ENCODE data around the gene NDUFA11.
A peak's percentile ranks its signal among the peaks of the same experiment; 100 is the strongest.

NDUFA11 gene

DNA sequence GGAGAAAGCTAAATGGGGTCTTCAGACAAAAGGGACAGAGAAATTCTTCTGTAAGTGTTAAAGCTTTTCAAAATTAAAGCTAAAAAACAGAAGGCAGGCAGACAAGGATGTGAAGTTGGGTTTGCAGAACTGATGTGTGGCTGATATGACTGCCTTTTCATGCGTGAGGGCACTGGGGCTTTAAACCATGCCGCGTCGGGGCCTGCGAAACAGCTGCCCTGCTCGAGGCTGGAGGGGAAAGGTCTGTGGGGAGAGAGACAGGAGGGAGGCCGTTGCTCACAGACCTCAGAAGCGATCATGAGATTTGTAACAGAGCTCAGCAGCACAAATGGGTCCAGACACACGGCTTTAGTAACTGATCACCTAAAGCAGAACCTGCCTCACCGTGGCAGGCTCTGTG is 34.0 kb upstream of the NDUFA11 start:
- no peak overlapping the region for H3K4me3 ChIP-seq (ENCODE audit: control insufficient read depth, low read depth, low read length)
- TF ChIP-seq, protein P1, sequence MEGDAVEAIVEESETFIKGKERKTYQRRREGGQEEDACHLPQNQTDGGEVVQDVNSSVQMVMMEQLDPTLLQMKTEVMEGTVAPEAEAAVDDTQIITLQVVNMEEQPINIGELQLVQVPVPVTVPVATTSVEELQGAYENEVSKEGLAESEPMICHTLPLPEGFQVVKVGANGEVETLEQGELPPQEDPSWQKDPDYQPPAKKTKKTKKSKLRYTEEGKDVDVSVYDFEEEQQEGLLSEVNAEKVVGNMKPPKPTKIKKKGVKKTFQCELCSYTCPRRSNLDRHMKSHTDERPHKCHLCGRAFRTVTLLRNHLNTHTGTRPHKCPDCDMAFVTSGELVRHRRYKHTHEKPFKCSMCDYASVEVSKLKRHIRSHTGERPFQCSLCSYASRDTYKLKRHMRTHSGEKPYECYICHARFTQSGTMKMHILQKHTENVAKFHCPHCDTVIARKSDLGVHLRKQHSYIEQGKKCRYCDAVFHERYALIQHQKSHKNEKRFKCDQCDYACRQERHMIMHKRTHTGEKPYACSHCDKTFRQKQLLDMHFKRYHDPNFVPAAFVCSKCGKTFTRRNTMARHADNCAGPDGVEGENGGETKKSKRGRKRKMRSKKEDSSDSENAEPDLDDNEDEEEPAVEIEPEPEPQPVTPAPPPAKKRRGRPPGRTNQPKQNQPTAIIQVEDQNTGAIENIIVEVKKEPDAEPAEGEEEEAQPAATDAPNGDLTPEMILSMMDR (IDR thresholded peaks at IDR 0.05; ENCODE audit: control insufficient read depth, insufficient read depth, low read depth, low read length, missing control alignments), result no peak
- no peak for DNase-seq (ENCODE audit: low read depth)

DNA sequence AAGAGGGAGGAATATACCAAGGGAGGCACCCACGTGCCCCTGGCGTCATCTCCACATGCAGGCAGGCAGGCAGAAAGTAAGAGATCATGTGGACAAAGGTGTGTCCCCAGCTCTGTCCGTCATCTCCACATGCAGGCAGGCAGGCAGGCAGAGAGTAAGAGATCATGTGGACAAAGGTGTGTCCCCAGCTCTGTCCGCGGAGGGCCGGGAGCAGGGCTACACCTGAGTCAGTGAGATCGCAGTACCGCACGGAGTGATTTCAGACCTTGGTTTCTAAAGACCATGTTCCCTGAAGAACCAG is 32.7 kb upstream of the NDUFA11 start:
- DNase-seq (ENCODE audit: low read depth), result no peak
- TF ChIP-seq, protein P1 (IDR thresholded peaks at IDR 0.05; ENCODE audit: control insufficient read depth, insufficient read depth, low read depth, low read length, missing control alignments), result no peak

DNA sequence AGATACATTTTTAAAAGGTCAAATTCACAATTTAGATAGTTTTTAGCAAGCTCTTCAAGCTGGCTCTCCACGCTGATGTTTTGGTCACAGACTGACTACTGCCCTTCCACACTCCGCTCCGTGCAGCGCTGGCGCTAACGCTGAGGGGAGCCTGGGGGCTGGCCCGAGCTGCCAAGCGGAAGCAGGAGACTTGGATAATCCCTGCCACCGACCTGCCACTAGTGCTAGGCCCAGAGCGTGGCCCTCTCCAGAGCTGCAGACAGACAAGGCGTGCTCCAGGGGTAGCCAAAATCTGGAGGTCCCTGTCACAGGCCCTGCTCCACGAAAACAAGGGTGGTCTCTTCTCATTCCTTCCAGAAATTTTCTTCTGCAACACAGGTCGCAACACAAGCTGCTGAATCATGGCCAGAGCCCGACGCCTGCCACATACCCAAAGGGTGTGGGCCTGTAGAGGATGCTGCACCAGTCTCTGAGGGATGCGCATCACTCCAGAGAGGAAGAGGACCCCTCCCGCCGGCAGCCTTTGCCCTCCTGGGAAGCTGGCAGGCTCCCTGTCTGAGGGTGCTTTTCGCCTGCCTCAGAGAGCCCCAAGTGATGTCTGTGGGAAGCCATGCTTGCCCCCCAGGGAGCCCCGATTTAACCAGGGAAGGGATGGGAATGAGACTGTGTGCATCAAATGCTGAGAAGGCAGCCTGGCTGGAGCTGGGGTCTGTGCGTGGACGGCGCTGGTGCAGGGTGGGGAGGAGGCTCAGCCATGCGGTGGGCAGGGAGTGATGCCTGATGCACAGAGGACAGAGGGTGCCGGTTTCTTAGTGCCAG is 32.1 kb upstream of the NDUFA11 start:
- TF ChIP-seq, protein P1 (IDR thresholded peaks at IDR 0.05; ENCODE audit: control insufficient read depth, insufficient read depth, low read depth, low read length, missing control alignments), result no peak
- H3K4me3 ChIP-seq (ENCODE audit: control insufficient read depth, low read depth, low read length), result no peak overlapping the region
- no peak for DNase-seq (ENCODE audit: low read depth)

More for the DNA sequence above, 32.7 kb upstream of the NDUFA11 start:
- H3K4me3 ChIP-seq (ENCODE audit: control insufficient read depth, low read depth, low read length), result no peak overlapping the region

DNA sequence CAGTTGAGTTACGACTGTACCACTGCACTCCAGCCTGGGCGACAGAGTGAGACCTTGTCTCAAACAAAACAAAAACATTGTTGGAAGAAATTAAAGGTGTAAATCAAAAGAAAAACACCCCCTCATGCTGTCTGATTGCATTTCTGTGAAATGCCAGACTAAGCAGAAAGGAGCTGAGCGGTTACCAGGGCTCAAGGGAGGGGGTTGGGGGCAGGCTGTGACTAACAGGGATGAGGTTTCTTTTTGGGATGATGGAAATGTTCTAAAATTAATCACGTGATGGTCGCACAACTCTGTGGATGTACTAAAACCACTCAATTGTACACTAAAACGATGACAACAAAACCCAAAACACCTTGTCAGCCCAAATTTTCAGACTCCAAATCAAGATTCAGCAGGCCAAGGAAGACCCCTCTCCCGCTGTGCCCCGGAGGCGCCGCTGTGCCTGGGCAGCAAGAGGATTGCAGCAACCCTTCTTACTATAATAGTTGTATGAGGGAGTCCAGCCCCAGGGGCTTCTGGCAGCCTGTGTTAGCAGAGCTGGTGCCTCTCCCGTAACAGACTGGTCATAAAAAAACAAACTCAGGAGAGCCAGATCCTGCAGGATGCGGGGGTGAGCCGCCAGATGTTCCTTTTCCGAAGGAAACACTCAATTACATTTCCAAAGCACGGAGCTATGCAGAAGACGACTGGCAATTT is 31.3 kb upstream of the NDUFA11 start:
- DNase-seq (ENCODE audit: low read depth), result peak; percentile 46
- TF ChIP-seq, protein P1 (IDR thresholded peaks at IDR 0.05; ENCODE audit: control insufficient read depth, insufficient read depth, low read depth, low read length, missing control alignments), result no peak
- H3K4me3 ChIP-seq (ENCODE audit: control insufficient read depth, low read depth, low read length), result no peak overlapping the region

DNA sequence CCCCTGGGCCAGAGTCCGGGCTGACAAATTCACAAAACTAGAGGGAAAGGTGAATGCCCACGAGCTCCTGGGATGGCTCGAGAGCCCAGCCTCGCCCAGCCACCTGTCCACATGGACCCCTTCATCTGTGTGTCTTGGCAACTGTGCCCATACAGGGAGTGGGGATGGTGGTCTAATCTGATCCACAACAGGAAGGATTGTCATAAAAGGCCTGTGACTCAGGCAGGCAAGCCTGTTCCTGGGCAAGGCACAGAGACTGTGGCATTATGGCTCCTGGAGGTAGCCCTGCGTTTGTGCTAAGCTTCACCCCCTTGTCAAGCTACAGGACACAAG is 30.4 kb upstream of the NDUFA11 start:
- no peak for DNase-seq (ENCODE audit: low read depth)
- TF ChIP-seq, protein P1 (IDR thresholded peaks at IDR 0.05; ENCODE audit: control insufficient read depth, insufficient read depth, low read depth, low read length, missing control alignments), result no peak
- no peak overlapping the region for H3K4me3 ChIP-seq (ENCODE audit: control insufficient read depth, low read depth, low read length)

DNA sequence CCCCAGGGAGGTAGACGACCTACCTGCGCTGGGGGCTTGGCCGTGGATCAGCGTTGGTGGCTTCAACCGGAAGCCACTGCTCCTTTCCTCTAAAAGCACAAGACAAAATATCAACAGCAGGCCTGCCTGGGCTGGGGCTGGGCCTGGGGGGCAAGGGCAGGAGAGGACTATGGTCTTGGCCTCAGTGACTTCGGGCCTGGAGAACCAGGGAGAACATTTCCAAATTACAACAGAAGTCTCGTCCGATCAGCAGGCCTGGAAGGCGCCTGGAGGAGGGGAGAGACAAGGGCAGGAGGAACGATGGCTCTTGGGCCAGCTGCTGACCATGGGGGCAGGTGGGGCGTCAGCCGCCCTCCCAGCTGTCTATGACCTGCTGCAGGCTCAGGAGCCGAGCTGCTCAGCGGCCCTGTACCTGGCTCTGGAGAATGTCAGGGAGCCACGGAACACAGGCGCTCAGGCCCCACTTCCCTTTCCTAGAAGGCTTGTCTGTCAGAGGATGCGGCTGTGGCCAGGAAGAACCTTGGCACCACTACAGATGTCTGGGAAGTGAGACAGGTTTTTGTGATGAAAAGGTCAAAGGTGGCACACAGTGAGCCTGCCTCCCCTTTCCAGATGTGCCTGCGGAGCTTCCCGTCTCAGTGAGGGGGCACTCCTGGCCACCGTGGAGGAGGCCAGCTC is 29.9 kb upstream of the NDUFA11 start:
- no peak overlapping the region for H3K4me3 ChIP-seq (ENCODE audit: control insufficient read depth, low read depth, low read length)

More for the DNA sequence above, 29.9 kb upstream of the NDUFA11 start:
- TF ChIP-seq, protein P1 (IDR thresholded peaks at IDR 0.05; ENCODE audit: control insufficient read depth, insufficient read depth, low read depth, low read length, missing control alignments), result no peak
- no peak for DNase-seq (ENCODE audit: low read depth)
